Dermis blood vessel endothelial cell (primary cell): ENCODE results near the gene SHCBP1L. TPM values are rescaled to one million over a fixed set of nuclear protein-coding genes. Genes with fewer than 3 reads are reported as not detected.

Source experiments
- DNase-seq: peaks from one replicate; pipeline ENCODE4 v3.0.0; 2010
- total RNA-seq: library from RNA; depleted of rRNA; stranded (reverse); fragments of >200 nt; gene quantifications from 2 replicates; pipeline ENCODE4 v1.2.3, GENCODE V29; 2014

Gene SHCBP1L
- total RNA-seq: under 0.01 TPM in 1 of 2 replicates, not detected in the other

DNA sequence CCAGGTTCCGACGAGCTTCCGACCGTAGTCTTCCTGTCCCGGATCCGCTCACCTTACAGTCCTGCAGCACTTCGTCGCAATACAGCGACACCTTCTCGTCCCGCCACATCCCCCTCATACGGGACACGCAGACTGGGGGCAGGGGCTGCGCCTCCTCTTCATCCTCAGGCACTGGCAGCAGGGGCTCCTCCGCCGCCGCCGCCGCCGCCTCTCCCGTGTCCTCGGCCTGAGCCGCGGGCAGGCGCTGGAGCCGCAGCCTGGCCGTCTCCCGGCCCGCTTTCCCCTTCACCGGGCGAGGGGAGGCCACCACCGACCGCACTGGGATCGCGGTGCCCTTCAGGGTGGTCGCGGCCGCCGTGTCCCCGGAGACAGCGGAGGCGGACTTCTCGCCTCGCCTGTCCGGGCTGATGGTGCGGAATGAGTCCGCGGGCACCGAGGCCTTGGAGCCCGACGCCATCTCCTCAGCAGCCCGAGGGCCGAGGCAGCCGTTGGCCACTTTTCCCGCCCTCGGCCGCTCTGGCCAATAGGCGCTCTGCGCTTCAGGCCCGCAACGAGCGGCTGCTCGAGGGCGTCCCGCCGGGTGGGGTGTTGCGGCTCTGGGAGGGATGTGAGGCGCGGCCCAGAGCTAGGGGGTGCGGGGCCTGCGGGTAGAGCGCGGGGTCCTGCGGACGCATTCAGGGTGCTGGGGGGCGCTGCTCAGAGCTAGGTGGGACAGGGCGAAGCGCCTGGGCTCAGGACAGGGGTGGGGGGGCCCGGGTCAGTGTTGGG, at the start of gene SHCBP1L:
Gene SHCBP1L (minus strand): TSS at position 490 of the 768 bp plus-strand sequence. CDS start 33 bp downstream, at position 457.
- peak; percentile 36 for DNase-seq

DNA sequence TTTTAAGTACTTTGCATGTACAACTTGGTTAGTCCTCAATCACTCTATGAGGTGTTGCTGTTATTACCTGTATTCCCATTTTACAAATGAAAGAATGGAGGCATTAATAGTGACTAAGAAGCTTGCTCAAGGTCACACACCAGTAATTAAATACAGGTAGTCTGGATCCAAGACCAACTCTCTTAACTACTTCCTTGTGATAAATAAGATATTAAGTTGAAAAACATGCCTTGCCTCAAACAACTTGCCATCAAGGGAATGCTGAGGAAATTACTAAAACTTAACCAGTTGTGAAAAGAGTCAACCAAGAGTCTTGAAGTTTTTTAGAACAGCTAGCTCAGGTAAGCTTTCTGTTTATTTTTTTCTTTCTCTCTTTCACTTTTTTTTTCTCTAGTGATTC, 49.3 kb upstream of the SHCBP1L start:
- no peak for DNase-seq

DNA sequence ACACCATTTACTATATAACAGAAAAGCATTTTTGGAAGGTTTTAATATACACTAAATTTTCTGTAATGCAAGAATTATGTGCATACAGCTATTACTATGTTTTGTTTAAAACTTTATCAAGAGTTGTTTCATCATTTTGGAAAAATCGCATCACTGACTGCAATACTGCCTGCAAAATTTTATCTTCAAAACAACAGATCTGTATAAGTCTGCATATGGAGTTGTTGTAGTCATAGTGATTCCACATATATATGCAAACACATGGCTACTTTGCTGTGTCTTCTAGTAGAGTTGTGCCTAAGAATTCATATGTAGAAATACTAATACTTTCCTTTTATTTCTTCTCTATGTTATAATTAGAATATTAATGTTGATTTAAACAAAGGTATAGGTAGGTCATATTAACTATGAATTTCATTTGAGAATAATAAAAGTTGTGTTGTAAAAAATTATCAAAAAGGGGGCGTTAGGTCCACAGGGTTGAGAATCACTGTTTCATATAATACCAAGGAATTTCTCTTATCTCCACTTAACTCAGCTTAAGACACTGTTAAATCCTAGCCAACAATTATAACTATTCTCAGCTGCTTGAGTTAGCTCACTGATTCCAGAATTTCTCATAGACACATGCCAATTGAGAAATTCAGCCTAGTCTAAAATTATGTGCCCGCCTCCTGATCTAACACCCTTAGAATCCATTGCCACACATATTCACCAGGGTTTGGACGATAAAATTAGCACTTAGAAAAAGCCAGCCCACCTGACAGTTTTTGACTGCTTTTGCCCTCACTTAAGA, 47.4 kb upstream of the SHCBP1L start:
- no peak for DNase-seq

DNA sequence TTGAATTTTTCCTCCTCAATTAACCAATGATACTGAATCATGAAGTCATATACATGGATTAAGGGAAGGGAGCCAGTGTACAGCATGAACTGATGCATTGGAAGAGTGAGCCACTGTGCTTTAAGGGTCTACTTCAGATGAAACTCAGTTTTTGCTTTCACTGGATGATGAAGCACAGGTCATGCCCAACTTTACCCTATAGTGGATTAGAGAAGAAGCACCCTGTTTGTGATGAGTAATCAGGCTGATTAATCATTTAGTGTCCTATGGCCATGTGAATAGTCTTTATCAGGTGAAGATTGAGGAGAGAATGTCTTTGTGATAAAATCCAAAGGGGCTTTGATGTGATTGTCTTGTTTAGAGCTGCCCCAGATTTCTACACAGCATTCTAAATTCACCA, 45.5 kb upstream of the SHCBP1L start:
- DNase-seq: no peak

DNA sequence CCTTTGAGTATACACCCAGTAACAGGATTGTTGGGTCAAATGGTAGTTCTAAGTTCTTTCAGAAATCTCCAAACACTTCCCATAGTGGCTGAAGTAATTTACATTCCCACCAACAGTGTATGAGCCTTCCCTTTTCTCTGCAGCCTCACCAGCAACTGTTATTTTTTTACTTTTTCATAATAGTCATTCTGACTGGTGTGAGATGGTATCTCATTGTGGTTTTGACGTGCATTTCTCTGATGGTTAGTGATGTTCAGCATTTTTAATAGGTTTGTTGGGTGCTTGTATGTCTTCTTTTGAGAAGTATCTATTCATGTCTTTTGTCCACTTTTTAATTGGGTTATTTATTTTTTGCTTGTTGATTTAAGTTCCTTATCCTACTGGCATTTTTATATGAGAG, 43.9 kb upstream of the SHCBP1L start:
- no peak for DNase-seq

GRCh38 chr1:182995894-182996293, 42.9 kb upstream of the SHCBP1L start:
- DNase-seq: peak; percentile 32

DNA sequence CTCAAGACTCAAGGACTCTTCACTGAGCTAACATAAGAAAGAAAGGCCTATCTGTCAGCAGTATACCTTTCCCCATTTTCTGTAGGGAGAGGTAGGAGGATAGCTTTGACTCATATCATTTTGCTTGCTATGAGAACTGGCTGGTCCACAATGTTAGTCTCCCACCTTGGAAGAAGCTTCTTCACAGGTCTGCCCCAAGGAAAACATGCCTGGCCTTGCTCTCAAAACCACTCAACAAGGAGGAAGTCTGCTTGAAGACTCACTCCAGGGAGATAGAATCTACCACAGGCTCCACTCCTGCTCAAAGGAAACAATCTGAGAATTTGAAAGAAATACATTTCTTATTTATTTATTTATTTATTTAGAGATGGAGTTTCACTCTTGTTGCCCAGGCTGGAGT, 40.8 kb upstream of the SHCBP1L start:
- no peak for DNase-seq

DNA sequence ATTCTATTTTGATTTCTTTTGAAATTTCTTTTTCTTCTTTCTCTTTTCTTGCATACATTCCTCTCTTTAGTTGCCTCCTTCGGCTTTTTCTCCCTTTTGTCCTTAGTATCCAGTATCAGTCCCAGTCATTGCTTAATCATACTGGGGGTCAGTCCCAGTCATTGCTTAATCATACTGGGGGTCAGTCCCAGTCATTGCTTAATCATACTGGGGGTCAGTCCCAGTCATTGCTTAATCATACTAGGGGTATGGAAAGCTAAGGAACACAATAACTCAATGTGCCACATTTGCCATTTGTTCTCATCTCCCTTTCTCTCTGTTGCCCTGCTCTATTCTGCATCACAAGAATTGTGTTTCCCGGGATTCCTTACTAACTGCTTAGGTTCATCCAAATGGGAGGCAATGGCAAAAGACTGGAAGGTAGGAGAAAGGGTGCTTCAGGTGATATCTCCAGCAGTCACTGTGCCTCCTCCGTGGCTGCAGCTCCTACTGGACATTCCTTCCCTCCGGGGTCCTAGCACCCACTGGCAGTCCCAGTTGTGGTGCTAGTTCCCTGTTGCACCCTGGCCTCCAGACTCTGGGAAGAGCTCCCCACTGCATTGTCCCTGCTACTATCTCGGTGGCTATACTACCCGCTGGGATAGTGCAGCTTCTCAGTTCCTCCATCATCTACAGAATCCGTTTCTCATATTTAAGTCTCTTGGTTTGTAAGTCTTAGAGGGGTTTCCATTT, 37.6 kb upstream of the SHCBP1L start:
- DNase-seq: no peak

DNA sequence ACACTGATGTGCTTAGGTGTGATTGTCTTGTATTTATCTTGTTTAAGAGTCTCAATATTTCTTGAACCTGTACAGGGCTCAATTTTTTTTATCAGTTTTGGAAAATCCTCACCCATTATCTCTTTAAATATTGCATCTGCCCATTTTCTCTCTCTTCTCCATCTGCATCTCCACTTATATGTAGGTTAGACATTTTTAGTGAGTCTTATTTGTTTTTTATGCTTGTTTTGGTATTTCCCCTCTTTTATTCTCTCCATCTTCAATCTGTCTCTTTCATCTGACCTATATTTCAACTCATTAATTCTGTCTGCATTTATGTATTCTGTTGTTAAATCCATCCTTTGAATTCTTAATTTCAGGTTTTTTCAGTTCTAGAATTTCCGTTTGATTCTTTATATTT, 32.9 kb upstream of the SHCBP1L start:
- DNase-seq: no peak

GRCh38 chr1:182984621-182985020, 31.7 kb upstream of the SHCBP1L start:
- no peak for DNase-seq

- DNase-seq: no peak
Observed at GRCh38 chr1:182984138-182984537, 31.2 kb upstream of the SHCBP1L start.

DNA sequence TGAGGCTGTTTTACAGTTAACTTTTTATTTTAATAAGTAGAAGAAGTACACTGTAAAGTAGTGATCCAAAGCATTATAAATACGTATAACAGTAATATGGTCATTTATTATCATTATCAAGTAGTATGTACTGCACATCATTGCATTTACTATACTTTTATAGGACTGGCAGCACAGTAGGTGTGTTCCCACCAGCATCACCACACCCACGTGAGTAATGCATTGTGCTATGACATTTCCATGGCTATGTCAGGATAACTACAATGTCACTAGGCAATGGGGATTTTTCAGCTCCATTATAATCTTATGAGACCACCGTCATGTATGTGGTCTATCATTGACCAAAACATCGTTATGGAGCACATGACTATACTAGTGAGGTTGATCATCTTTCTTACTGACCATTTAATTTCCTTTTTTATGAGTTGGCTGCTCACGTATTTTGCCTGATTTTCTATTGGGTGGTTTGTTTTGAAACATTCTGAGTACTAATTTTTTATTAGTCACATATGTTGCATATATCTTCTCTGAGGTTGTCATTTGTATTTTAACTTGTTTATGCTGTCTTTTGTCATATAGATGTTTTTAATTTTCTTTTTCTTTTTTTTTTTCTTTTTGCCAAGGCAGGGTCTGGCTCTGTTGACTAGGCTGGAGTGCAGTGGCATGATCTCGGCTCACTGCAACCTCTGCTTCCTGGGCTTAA, 25.3 kb upstream of the SHCBP1L start:
- DNase-seq: no peak

DNA sequence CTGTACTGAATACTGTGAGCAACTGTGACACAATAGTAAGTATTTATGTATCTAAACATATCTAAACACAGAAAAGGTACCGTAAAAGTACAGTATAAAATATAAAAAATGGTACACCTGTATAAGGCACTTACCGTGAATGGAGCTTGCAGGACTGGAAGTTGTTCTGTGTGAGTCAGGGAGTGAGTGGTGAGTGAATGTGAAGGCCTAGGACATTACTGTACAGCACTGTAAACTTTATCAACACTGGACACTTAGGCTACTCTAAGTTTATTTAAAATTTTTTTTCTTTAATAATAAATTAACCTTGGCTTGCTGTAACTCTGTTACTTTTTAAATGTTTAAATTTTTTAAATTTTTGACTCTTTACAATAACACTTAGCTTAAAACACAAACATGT, 24.5 kb upstream of the SHCBP1L start:
- DNase-seq: no peak

GRCh38 chr1:182974506-182975191, 21.7 kb upstream of the SHCBP1L start:
- no peak for DNase-seq

DNA sequence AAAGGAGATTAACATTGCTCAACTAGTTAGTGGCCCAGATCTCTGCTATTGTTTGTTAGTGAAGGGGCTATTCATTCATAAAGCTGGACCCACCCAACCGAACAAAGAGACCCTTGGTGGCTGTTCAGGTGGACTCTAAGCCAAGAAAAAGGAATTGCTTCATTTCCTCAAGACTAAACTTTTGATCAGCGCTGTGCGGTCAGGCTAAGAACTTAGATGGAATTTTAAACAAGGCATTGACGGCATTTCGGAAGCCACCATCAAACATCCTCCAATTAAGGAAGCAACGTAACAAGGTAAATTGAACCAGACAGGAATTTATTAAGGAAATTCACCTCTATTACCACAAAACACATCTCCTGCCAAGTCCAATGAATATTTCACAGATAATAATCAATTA, 19.9 kb upstream of the SHCBP1L start:
- DNase-seq: no peak

- DNase-seq: no peak
Observed at GRCh38 chr1:182972231-182972630, 19.3 kb upstream of the SHCBP1L start.

DNA sequence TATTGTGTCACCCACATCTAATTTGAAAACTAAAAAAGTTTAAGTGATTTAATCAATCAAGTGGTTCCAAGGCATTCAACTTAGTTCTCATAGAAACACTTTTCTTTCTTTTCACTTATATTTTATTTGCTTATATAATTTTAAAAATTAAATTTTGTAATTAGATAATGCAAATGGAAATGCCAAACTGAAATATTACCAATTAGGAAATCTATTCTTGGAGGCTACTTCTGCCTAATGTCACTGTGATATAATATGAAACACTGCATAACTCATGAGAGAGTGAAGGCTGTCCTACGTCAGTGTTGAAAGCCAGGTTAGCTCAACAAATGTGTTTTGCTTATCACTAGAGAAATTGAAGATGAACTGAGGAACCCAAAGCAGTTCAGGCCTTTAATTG, 18.3 kb upstream of the SHCBP1L start:
- DNase-seq: no peak

GRCh38 chr1:182968836-182969734, 16.1 kb upstream of the SHCBP1L start:
- no peak for DNase-seq

GRCh38 chr1:182968151-182968741, 15.3 kb upstream of the SHCBP1L start:
- no peak for DNase-seq

GRCh38 chr1:182965861-182966260, 12.9 kb upstream of the SHCBP1L start:
- no peak for DNase-seq

GRCh38 chr1:182965096-182965495, 12.1 kb upstream of the SHCBP1L start:
- DNase-seq: no peak
